Neural cell (in vitro differentiated cells): ENCODE measurements around the gene ITGB7.

Source experiments
- EP300 ChIP-seq: fragments of 450-650 bp; conservative IDR thresholded peaks from 2 replicates; pipeline ENCODE4 v1.6.1; 2014; ENCODE audit warnings: antibody characterized with exemption, mild to moderate bottlenecking, moderate library complexity; ENCODE audit not compliant: poor library complexity, severe bottlenecking
- MXI1 ChIP-seq: fragments of 450-650 bp; conservative IDR thresholded peaks from 2 replicates; pipeline ENCODE4 v1.6.1; 2014; ENCODE audit warnings: antibody characterized with exemption, mild to moderate bottlenecking; ENCODE audit not compliant: poor library complexity, severe bottlenecking
- POLR2AphosphoS5 ChIP-seq: IDR thresholded peaks from 2 replicates; pipeline ENCODE4 v1.6.1; 2012
- SMC3 ChIP-seq: fragments of 450-650 bp; conservative IDR thresholded peaks from 2 replicates; pipeline ENCODE4 v1.6.1; 2014; ENCODE audit warnings: antibody characterized with exemption, mild to moderate bottlenecking, moderate library complexity; ENCODE audit not compliant: poor library complexity
- TF ChIP-seq, protein P1 (sequence below): fragments of 450-650 bp; IDR thresholded peaks from 2 replicates; pipeline ENCODE4 v1.5.1; 2014; ENCODE audit warnings: antibody characterized with exemption, mild to moderate bottlenecking, moderate library complexity; ENCODE audit not compliant: poor library complexity, severe bottlenecking

DNA sequence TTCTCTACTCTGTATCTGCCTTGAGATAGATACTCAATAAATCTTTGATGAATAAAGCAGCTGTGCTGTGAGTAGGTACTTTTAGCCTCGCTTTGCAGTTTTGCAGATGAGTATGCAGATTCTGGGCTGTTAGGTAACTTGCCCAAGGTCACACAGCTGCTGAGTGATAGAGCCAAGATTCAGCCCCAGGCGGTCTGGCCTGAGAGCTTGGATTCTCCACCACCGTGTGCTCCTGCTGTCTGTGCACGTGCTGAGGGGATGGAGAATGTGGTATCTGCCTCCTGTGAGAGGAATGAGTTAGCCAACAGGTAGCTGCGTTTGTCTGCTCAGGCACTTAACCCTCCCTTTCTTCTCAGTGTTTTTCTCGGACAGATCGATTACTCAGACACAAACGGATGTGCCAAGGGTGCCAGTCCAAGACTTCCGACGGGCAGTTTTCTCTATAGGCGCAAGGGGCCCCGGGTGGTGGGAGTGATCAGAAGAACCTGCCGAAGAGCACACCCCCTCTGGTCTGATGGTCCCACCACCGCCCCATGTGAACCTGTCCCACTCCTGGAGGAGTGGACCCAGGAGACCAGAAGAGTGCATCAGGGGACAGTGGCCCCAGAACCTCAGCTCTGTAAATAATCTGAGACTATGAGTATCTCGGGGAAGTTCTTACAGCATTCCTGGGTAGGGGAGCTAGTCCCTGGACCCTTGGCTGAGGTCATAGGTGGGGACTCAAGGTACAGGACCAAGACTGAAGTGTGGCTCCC is 19.7 kb downstream of the ITGB7 start:
- TF ChIP-seq EP300 (no peak), SMC3 (no peak), POLR2AphosphoS5 (no peak), MXI1 (no peak)
- TF ChIP-seq, protein P1, sequence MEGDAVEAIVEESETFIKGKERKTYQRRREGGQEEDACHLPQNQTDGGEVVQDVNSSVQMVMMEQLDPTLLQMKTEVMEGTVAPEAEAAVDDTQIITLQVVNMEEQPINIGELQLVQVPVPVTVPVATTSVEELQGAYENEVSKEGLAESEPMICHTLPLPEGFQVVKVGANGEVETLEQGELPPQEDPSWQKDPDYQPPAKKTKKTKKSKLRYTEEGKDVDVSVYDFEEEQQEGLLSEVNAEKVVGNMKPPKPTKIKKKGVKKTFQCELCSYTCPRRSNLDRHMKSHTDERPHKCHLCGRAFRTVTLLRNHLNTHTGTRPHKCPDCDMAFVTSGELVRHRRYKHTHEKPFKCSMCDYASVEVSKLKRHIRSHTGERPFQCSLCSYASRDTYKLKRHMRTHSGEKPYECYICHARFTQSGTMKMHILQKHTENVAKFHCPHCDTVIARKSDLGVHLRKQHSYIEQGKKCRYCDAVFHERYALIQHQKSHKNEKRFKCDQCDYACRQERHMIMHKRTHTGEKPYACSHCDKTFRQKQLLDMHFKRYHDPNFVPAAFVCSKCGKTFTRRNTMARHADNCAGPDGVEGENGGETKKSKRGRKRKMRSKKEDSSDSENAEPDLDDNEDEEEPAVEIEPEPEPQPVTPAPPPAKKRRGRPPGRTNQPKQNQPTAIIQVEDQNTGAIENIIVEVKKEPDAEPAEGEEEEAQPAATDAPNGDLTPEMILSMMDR = no peak
